Nephron (organoid): Measurements from ENCODE around the gene ZC3H12A.
"Not testable (repeated sequence)": the region's sequence is repeated elsewhere in the genome, so short reads cannot be mapped to it uniquely, and the experiment has no call there.

Experiments
- H3K27ac Mint-ChIP-seq, 3 experiments: 2 replicates each; pipeline ENCODE4 v1.8.0; 2020; ENCODE audit warnings: mixed read lengths in 3 of 3, mild to moderate bottlenecking in 2 of 3, moderate library complexity in 1 of 3
- H3K27me3 Mint-ChIP-seq: 2 replicates; pipeline ENCODE4 v1.8.0; 2021; ENCODE audit warnings: low read depth, mild to moderate bottlenecking, moderate library complexity, mixed read lengths
- H3K36me3 Mint-ChIP-seq: 2 replicates; pipeline ENCODE4 v1.8.0; 2020; ENCODE audit warnings: low read depth, mixed read lengths
- H3K4me1 Mint-ChIP-seq: 2 replicates; pipeline ENCODE4 v1.8.0; 2020; ENCODE audit warnings: mixed read lengths
- H3K4me3 Mint-ChIP-seq, 3 experiments: 2 replicates each; pipeline ENCODE4 v1.8.0; 2020; ENCODE audit warnings: mild to moderate bottlenecking in 3 of 3, mixed read lengths in 3 of 3, moderate library complexity in 2 of 3
- H3K9me3 Mint-ChIP-seq: 2 replicates; pipeline ENCODE4 v1.8.0; 2020; ENCODE audit warnings: mixed read lengths
- CTCF ChIP-seq, 3 experiments: fragments of 200-600 bp; sonication (generic); IDR thresholded peaks; one replicate each; pipeline ENCODE4 v1.5.0; 2021; ENCODE audit warnings: antibody characterized with exemption in 3 of 3; ENCODE audit not compliant: unreplicated experiment in 3 of 3

Gene ZC3H12A

GRCh38 chr1:37495875-37496274 is 21.5 kb downstream of the ZC3H12A start:
- Mint-ChIP-seq H3K4me1 (peaks cover 4% of the 10 kb centered on the region), H3K36me3 (peaks cover 44% of the 10 kb centered on the region), H3K4me3 (no peak overlapping the region), H3K27ac (no peak overlapping the region), H3K9me3 (no peaks in the 10 kb centered on the region), H3K27me3 (no peaks in the 10 kb centered on the region)
- TF ChIP-seq CTCF (IDR thresholded peaks at IDR 0.05; ENCODE audit: unreplicated experiment in 3 of 3) = no peak

DNA sequence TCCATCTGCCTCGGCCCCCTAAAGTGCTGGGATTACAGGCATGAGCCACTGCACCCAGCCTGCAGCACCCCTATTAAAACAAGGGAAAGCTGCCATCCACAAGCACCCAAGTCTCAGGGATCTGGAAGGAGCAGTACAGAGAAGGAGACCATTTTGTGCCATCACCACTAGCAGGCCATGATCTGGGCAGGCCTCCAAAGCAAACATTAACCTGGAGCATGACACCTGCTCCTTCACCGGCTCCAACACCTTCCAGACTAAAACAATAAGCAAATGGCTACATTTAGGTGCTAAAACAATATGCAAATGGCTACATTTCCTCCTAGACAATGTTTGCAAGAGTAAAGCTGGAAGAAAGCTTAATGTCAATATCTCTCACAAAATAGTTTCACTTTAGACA is 23.5 kb downstream of the ZC3H12A start:
- H3K36me3 Mint-ChIP-seq = peaks cover 53% of the 10 kb centered on the region
- no peak overlapping the region for H3K4me3 Mint-ChIP-seq
- H3K27me3 Mint-ChIP-seq = no peaks in the 10 kb centered on the region
- no peak overlapping the region for H3K27ac Mint-ChIP-seq
- TF ChIP-seq CTCF (IDR thresholded peaks at IDR 0.05; ENCODE audit: unreplicated experiment in 3 of 3) = no peak
- peaks cover 4% of the 10 kb centered on the region for H3K4me1 Mint-ChIP-seq
- no peaks in the 10 kb centered on the region for H3K9me3 Mint-ChIP-seq

DNA sequence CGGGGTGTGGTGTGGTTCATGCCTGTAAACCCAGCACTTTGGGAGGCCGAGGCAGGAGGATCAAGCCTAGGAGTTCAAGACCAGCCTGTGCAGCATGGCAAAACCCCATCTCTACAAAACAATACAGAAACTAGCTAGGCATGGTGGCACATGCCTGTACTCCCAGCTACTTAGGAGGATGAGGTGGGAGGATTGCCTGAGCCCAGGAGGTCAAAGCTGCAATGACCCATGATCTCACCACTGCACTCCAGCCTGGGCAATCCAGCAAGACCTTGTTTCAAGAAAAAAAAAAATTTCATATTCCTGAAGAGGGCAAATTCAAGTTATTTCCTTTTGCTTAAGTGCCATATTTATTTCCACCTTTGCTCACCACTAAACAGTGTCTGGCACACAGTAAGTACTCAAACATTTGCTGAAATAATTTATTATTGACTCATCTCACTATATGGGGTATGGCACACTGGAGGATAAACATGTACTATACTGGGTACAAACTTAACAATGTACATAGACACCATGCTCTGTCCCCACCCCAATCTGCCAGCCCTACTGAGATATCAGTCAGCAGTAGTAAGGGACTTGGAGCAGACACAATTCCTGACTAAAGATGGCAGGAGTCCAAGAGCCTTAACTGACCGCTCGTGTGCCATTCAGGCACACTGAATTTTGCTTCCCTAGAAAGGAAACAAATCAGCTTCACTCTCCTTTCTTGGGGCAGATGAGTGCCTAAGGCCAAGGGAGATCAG is 24.7 kb downstream of the ZC3H12A start:
- Mint-ChIP-seq H3K4me1 (peaks cover 4% of the 10 kb centered on the region), H3K27me3 (no peaks in the 10 kb centered on the region), H3K27ac (no peak overlapping the region), H3K36me3 (peaks cover 47% of the 10 kb centered on the region), H3K9me3 (no peaks in the 10 kb centered on the region), H3K4me3 (no peak overlapping the region)
- TF ChIP-seq CTCF (IDR thresholded peaks at IDR 0.05; ENCODE audit: unreplicated experiment in 3 of 3) = no peak

DNA sequence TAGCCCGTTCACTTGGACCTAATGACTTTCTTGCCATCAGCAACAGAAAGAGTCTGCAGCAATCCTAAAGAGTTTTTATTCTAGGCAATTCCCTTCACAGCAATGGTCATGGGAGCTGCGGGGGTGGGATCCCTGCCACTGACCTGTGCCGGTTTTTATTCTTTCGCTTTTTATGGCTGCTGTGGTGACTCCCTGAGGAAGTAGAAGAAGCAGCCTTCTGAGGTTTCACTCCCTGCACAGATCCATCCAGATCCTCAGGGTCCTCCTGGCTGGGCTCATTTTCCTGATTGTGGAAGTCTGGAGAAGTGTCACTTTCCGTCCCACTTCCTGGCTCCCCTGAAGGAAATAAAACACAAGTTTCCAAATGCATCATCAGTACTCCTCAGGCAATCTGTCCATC is 27.3 kb downstream of the ZC3H12A start:
- Mint-ChIP-seq H3K9me3 (no peaks in the 10 kb centered on the region), H3K4me1 (peaks cover 4% of the 10 kb centered on the region), H3K36me3 (peaks cover 53% of the 10 kb centered on the region), H3K27ac (no peak overlapping the region), H3K27me3 (no peaks in the 10 kb centered on the region), H3K4me3 (no peak overlapping the region)
- no peak for TF ChIP-seq CTCF (IDR thresholded peaks at IDR 0.05; ENCODE audit: unreplicated experiment in 3 of 3)

- Mint-ChIP-seq H3K27ac (no peak overlapping the region), H3K4me3 (no peak overlapping the region), H3K9me3 (no peaks in the 10 kb centered on the region), H3K36me3 (peaks cover 54% of the 10 kb centered on the region), H3K4me1 (peaks cover 4% of the 10 kb centered on the region), H3K27me3 (no peaks in the 10 kb centered on the region)
- TF ChIP-seq CTCF (IDR thresholded peaks at IDR 0.05; ENCODE audit: unreplicated experiment in 3 of 3) = no peak
These were observed 27.7 kb downstream of the ZC3H12A start for GRCh38 chr1:37502104-37502503.

DNA sequence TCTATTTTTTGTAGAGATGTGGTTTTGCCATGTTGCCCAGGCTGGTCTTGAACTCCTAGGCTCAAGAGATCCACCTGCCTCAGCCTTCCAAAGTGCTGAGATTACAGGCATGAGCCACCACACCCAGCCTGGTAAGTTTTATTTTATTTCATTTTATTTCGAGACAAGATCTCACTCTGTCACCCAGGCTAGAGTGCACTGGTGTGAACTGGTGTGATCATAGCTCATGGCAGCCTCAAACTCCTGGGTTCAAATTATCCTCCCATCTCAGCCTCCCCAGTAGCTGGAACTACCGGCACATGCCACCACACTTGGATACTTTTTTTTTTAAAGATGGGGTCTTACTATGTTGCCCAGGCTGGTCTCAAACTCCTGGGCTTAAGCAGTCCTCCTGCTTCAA is 28.4 kb downstream of the ZC3H12A start:
- H3K27ac Mint-ChIP-seq, H3K4me3 Mint-ChIP-seq, H3K27me3 Mint-ChIP-seq, H3K9me3 Mint-ChIP-seq, H3K4me1 Mint-ChIP-seq: not testable (repeated sequence)
- peaks cover 61% of the 10 kb centered on the region for H3K36me3 Mint-ChIP-seq
